ENCODE measurements around the gene OR52N2. TPM values are rescaled to one million over a fixed set of nuclear protein-coding genes. Genes with fewer than 3 reads are reported as not detected.

The OR52N2 gene
- total RNA-seq, 1 experiment from 2014 or later = not detected

DNA sequence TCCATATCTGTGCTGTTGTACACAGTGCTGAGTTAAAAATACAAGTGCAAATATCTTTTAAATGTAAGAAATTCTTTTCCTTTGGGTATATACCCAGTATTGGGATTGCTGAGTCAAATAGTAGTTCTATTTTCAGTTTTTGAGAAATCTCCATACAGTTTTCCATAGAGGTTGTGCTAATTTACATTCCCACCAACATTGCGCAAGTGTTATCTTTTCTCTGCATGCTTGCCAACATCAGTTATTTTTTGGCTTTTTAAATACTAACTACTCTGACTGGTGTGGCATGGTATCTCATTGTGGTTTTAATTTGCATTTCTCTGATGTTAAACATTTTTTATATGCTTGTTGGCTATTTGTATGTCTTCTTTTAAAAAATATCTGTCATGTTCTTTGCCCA lies 42.3 kb downstream of the OR52N2 start:
- in situ Hi-C loops (cut with HindIII; ENCODE audit: low pct_unique_long_range_greater_than_20kb, low sequenced_read_pairs) = no loop called here
- DNase-seq (ENCODE audit: low read depth, low spot score) = no peak

DNA sequence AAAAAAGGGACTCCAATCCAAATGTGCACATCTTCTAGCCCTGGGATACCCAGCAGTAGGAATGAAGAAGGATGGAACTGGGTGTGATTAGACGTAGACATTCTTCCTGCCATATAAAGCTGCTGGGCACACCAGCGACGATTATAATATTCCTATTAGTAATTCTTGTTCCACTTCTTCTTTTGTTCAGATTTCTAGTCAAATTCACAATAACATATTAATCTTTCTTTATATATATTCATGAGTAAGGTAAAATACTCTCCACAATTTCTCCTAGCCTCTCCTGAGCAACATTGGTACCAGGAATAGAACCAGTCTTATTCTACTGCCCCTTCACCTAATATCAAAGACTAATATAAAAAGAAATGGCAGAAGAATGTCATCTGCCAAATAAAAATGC lies 48.9 kb downstream of the OR52N2 start, which contains the start of gene OR52E8:
Gene OR52E8 (minus strand): TSS at position 101 of the 400 bp plus-strand sequence. CDS start 0 bp downstream, at position 101.
- DNase-seq (ENCODE audit: low read depth, low spot score) = no peak
- in situ Hi-C loops (cut with HindIII; ENCODE audit: low pct_unique_long_range_greater_than_20kb, low sequenced_read_pairs) = no loop called here

DNA sequence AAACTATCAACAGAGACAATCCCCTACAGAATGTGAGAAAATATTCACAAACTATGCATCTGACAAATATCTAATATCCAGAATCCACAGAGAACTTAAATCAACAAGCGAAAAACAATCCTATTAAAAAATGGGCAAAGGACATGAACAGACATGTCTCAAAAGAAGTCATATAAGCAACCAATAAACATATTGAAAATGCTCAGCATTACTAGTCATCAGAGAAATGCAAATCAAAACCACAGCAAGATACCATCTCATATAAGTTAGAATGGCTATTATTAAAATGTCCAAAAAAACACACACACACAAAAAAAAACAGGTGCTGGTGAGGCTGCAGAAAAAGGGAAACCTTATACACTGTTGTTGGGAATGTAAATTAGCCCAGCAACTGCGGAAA lies 57.1 kb downstream of the OR52N2 start:
- DNase-seq (ENCODE audit: low read depth, low spot score) = no peak
- in situ Hi-C loops (cut with HindIII; ENCODE audit: low pct_unique_long_range_greater_than_20kb, low sequenced_read_pairs) = no loop called here

Other genes starting within 250 kb of the OR52N2 start
- gene OR52B6, start 228.0 kb upstream of the OR52N2 start, total RNA-seq (2014; rRNA removed; shearing (Covaris generic)) = not detected in 2 replicates
- gene TRIM6, start 212.3 kb upstream of the OR52N2 start, total RNA-seq (2014; rRNA removed; shearing (Covaris generic)) = 9.8 and 11.6 TPM in 2 replicates
- 13.2 and 13.3 TPM in 2 replicates for gene TRIM34, start 183.9 kb upstream of the OR52N2 start, total RNA-seq (2014; rRNA removed; shearing (Covaris generic))
- gene TRIM5, start 123.8 kb upstream of the OR52N2 start, total RNA-seq (2014; rRNA removed; shearing (Covaris generic)) = 18.6 and 21.1 TPM in 2 replicates
- gene TRIM22, start 119.1 kb upstream of the OR52N2 start, total RNA-seq (2014; rRNA removed; shearing (Covaris generic)) = 3.9 TPM in 2 replicates
- not detected in 2 replicates for gene OR56B1, start 72.5 kb upstream of the OR52N2 start, total RNA-seq (2014; rRNA removed; shearing (Covaris generic))
- not detected in 2 replicates for gene OR52N4, start 54.7 kb upstream of the OR52N2 start, total RNA-seq (2014; rRNA removed; shearing (Covaris generic))
- not detected in 2 replicates for gene OR52N5, start 25.6 kb upstream of the OR52N2 start, total RNA-seq (2014; rRNA removed; shearing (Covaris generic))
- not detected in 2 replicates for gene OR52N1, start 17.7 kb upstream of the OR52N2 start, total RNA-seq (2014; rRNA removed; shearing (Covaris generic))
- not detected in 2 replicates for gene OR52E6, start 33.0 kb downstream of the OR52N2 start, total RNA-seq (2014; rRNA removed; shearing (Covaris generic))
- gene OR52E8, start 48.8 kb downstream of the OR52N2 start, total RNA-seq (2014; rRNA removed; shearing (Covaris generic)) = not detected in 2 replicates
- gene OR52E4, start 71.7 kb downstream of the OR52N2 start, total RNA-seq (2014; rRNA removed; shearing (Covaris generic)) = not detected in 2 replicates
- not detected in 2 replicates for gene OR52E5, start 84.3 kb downstream of the OR52N2 start, total RNA-seq (2014; rRNA removed; shearing (Covaris generic))
- gene OR56A3, start 133.3 kb downstream of the OR52N2 start, total RNA-seq (2014; rRNA removed; shearing (Covaris generic)) = not detected in 2 replicates
- not detected in 2 replicates for gene OR56A5, start 159.6 kb downstream of the OR52N2 start, total RNA-seq (2014; rRNA removed; shearing (Covaris generic))
- gene OR52L1, start 178.1 kb downstream of the OR52N2 start, total RNA-seq (2014; rRNA removed; shearing (Covaris generic)) = not detected in 2 replicates
- gene OR56A4, start 198.0 kb downstream of the OR52N2 start, total RNA-seq (2014; rRNA removed; shearing (Covaris generic)) = not detected in 2 replicates
- gene OR56A1, start 221.8 kb downstream of the OR52N2 start, total RNA-seq (2014; rRNA removed; shearing (Covaris generic)) = not detected in 2 replicates

Measured in SK-MEL-5 (cell line).